HEK293 (cell line): ENCODE measurements around the gene P2RY4.
"Not testable (repeated sequence)": the region's sequence is repeated elsewhere in the genome, so short reads cannot be mapped to it uniquely, and the experiment has no call there.

Experiments used
- CTCF ChIA-PET: fragments of 350-600 bp; formaldehyde crosslinking; extraction: SDS; loops from one replicate; lab custom pipeline; 2021; ENCODE audit warnings: antibody characterized with exemption; lab: Yijun Ruan, JAX
- POLR2A ChIA-PET: fragments of 300-600 bp; formaldehyde crosslinking; extraction: SDS; loops from one replicate; lab custom pipeline; 2020; ENCODE audit warnings: antibody characterized with exemption, inconsistent platforms; lab: Yijun Ruan, JAX
- H3K27ac ChIP-seq: fragments of 200-500 bp; sonication (Bioruptor generic); 2 replicates; pipeline ENCODE4 v1.5.1; 2014; ENCODE audit warnings: low read depth, low read length, control low read depth, inconsistent platforms; ENCODE audit errors: extremely low read depth
- H3K36me3 ChIP-seq, 2 experiments: fragments of 200-500 bp in 1 of 2; sonication (Bioruptor generic) in 1 of 2; 1 replicate in 1 of 2; 2 replicates in 1 of 2; pipeline ENCODE4 v1.5.1; 2014 to 2017; ENCODE audit warnings: inconsistent platforms in 2 of 2, low read length in 2 of 2; ENCODE audit not compliant: control insufficient read depth in 2 of 2, insufficient read depth in 1 of 2
- H3K4me1 ChIP-seq: fragments of 200-500 bp; sonication (Bioruptor generic); 2 replicates; pipeline ENCODE4 v1.5.1; 2014; ENCODE audit warnings: mild to moderate bottlenecking, low read length, inconsistent platforms; ENCODE audit not compliant: control insufficient read depth, insufficient read depth
- H3K4me3 ChIP-seq: 2 replicates; pipeline ENCODE4 v1.5.1; 2011; ENCODE audit warnings: low read depth, mild to moderate bottlenecking, control low read depth, low read length, moderate library complexity
- H3K9me3 ChIP-seq: fragments of 200-500 bp; sonication (Bioruptor generic); 2 replicates; pipeline ENCODE4 v1.5.1; 2014; ENCODE audit warnings: low read depth, low read length, inconsistent platforms; ENCODE audit not compliant: control insufficient read depth, insufficient read depth
- GLI2 ChIP-seq: fragments of 450-650 bp; formaldehyde crosslinking; IDR thresholded peaks from 2 replicates; pipeline ENCODE4; 2017; ENCODE audit warnings: missing biosample characterization, missing genetic modification characterization, low read depth, borderline replicate concordance
- KLF16 ChIP-seq: fragments of 450-650 bp; formaldehyde crosslinking; IDR thresholded peaks from 2 replicates; pipeline ENCODE4 v1.5.1; 2017; ENCODE audit warnings: missing biosample characterization, missing genetic modification characterization
- REPIN1 ChIP-seq: fragments of 450-650 bp; formaldehyde crosslinking; IDR thresholded peaks from 2 replicates; pipeline ENCODE4 v1.5.1; 2017; ENCODE audit warnings: missing biosample characterization, missing genetic modification characterization, low read depth
- SETDB1 ChIP-seq: IDR thresholded peaks from one replicate; pipeline ENCODE4 v1.6.1; 2017; ENCODE audit warnings: mild to moderate bottlenecking, low read length, moderate library complexity, mixed read lengths; ENCODE audit not compliant: insufficient read length
- ZNF24 ChIP-seq: fragments of 450-650 bp; formaldehyde crosslinking; IDR thresholded peaks from 2 replicates; pipeline ENCODE4 v1.5.1; 2016; ENCODE audit warnings: missing biosample characterization, missing genetic modification characterization
- ZNF341 ChIP-seq: fragments of 450-650 bp; formaldehyde crosslinking; IDR thresholded peaks from 2 replicates; pipeline ENCODE4; 2016; ENCODE audit warnings: low read depth, missing biosample characterization, missing genetic modification characterization
- ZNF426 ChIP-seq: fragments of 450-650 bp; formaldehyde crosslinking; IDR thresholded peaks from 2 replicates; pipeline ENCODE4 v1.5.1; 2017; ENCODE audit warnings: missing biosample characterization, missing genetic modification characterization, mild to moderate bottlenecking, inconsistent platforms, moderate library complexity
- ZNF473 ChIP-seq: fragments of 450-650 bp; formaldehyde crosslinking; IDR thresholded peaks from 2 replicates; pipeline ENCODE4 v1.5.1; 2017; ENCODE audit warnings: missing biosample characterization, missing genetic modification characterization
- ZNF510 ChIP-seq: fragments of 450-650 bp; formaldehyde crosslinking; IDR thresholded peaks from 2 replicates; pipeline ENCODE4 v1.5.1; 2018; ENCODE audit warnings: mild to moderate bottlenecking, missing genetic modification characterization, missing biosample characterization; ENCODE audit not compliant: insufficient replicate concordance
- ZNF529 ChIP-seq: fragments of 450-650 bp; formaldehyde crosslinking; IDR thresholded peaks from 2 replicates; pipeline ENCODE4 v1.5.1; 2017; ENCODE audit warnings: missing genetic modification characterization, missing biosample characterization; ENCODE audit not compliant: insufficient replicate concordance
- ZNF548 ChIP-seq: fragments of 450-650 bp; formaldehyde crosslinking; IDR thresholded peaks from 2 replicates; pipeline ENCODE4 v1.5.1; 2016; ENCODE audit warnings: missing biosample characterization, missing genetic modification characterization
- ZNF596 ChIP-seq: fragments of 450-650 bp; IDR thresholded peaks from 2 replicates; pipeline ENCODE4 v1.5.0; 2018; ENCODE audit warnings: missing biosample characterization, mild to moderate bottlenecking, missing genetic modification characterization, moderate library complexity
- ZNF660 ChIP-seq: fragments of 450-650 bp; IDR thresholded peaks from 2 replicates; pipeline ENCODE4 v1.5.1; 2018; ENCODE audit warnings: missing biosample characterization, mild to moderate bottlenecking, missing genetic modification characterization
- ZNF777 ChIP-seq: fragments of 450-650 bp; formaldehyde crosslinking; IDR thresholded peaks from 2 replicates; pipeline ENCODE4 v1.5.1; 2017; ENCODE audit warnings: missing biosample characterization, missing genetic modification characterization, borderline replicate concordance
- TF ChIP-seq, protein P1 (sequence below): fragments of 450-650 bp; formaldehyde crosslinking; IDR thresholded peaks from 2 replicates; pipeline ENCODE4 v1.5.1; 2016; ENCODE audit warnings: missing biosample characterization, missing genetic modification characterization
- TF ChIP-seq, protein P2 (sequence below): fragments of 450-650 bp; formaldehyde crosslinking; IDR thresholded peaks from 2 replicates; pipeline ENCODE4 v1.5.1; 2016; ENCODE audit warnings: missing biosample characterization, missing genetic modification characterization, borderline replicate concordance
- TF ChIP-seq, protein P3 (sequence below): fragments of 450-650 bp; formaldehyde crosslinking; IDR thresholded peaks from 2 replicates; pipeline ENCODE4 v1.5.1; 2016; ENCODE audit warnings: missing biosample characterization, missing genetic modification characterization, borderline replicate concordance
- TF ChIP-seq, protein P4 (sequence below): fragments of 450-650 bp; formaldehyde crosslinking; IDR thresholded peaks from 2 replicates; pipeline ENCODE4 v1.5.1; 2016; ENCODE audit warnings: missing biosample characterization, missing genetic modification characterization, borderline replicate concordance
- TF ChIP-seq, protein P5 (sequence below): fragments of 450-650 bp; formaldehyde crosslinking; IDR thresholded peaks from 2 replicates; pipeline ENCODE4 v1.5.1; 2016; ENCODE audit warnings: missing biosample characterization, missing genetic modification characterization

P2RY4 gene

DNA sequence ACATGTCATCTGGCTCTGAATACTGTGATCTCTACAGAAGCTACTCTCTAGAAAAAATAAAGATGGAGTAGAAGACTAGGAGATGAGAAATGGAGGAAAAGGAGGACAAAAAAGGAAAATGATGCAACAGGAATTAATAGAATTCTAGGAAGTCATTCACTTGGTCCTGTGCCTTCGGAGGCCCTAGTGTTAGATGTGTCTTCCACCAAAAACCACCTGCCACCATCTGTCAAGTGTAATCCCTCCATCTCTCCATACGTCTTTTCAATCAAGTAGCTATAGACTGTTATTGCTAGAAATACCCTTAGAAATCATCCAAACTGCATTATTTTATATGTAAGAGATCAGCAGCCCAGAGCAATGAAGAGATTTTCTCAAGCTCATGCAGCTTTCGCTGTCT is 19.1 kb upstream of the P2RY4 start:
- Histone ChIP-seq H3K36me3 (peaks cover 0 to 3% of the 10 kb centered on the region in 2 experiments; a peak in 1 of 3 replicates), H3K27ac (no peak overlapping the region), H3K9me3 (no peaks in the 10 kb centered on the region), H3K4me1 (no peaks in the 10 kb centered on the region), H3K4me3 (no peak overlapping the region)
- TF ChIP-seq SETDB1: no peak
- TF ChIP-seq ZNF510 (tag by site-specific recombination): no peak
- no peak for TF ChIP-seq ZNF24 (tag by site-specific recombination)
- TF ChIP-seq ZNF426 (tag by site-specific recombination): no peak
- TF ChIP-seq, protein P1, sequence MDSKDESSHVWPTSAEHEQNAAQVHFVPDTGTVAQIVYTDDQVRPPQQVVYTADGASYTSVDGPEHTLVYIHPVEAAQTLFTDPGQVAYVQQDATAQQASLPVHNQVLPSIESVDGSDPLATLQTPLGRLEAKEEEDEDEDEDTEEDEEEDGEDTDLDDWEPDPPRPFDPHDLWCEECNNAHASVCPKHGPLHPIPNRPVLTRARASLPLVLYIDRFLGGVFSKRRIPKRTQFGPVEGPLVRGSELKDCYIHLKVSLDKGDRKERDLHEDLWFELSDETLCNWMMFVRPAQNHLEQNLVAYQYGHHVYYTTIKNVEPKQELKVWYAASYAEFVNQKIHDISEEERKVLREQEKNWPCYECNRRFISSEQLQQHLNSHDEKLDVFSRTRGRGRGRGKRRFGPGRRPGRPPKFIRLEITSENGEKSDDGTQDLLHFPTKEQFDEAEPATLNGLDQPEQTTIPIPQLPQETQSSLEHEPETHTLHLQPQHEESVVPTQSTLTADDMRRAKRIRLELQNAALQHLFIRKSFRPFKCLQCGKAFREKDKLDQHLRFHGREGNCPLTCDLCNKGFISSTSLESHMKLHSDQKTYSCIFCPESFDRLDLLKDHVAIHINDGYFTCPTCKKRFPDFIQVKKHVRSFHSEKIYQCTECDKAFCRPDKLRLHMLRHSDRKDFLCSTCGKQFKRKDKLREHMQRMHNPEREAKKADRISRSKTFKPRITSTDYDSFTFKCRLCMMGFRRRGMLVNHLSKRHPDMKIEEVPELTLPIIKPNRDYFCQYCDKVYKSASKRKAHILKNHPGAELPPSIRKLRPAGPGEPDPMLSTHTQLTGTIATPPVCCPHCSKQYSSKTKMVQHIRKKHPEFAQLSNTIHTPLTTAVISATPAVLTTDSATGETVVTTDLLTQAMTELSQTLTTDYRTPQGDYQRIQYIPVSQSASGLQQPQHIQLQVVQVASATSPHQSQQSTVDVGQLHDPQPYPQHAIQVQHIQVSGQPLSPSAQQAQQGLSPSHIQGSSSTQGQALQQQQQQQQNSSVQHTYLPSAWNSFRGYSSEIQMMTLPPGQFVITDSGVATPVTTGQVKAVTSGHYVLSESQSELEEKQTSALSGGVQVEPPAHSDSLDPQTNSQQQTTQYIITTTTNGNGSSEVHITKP (tag by site-specific recombination): no peak
- TF ChIP-seq, protein P2, sequence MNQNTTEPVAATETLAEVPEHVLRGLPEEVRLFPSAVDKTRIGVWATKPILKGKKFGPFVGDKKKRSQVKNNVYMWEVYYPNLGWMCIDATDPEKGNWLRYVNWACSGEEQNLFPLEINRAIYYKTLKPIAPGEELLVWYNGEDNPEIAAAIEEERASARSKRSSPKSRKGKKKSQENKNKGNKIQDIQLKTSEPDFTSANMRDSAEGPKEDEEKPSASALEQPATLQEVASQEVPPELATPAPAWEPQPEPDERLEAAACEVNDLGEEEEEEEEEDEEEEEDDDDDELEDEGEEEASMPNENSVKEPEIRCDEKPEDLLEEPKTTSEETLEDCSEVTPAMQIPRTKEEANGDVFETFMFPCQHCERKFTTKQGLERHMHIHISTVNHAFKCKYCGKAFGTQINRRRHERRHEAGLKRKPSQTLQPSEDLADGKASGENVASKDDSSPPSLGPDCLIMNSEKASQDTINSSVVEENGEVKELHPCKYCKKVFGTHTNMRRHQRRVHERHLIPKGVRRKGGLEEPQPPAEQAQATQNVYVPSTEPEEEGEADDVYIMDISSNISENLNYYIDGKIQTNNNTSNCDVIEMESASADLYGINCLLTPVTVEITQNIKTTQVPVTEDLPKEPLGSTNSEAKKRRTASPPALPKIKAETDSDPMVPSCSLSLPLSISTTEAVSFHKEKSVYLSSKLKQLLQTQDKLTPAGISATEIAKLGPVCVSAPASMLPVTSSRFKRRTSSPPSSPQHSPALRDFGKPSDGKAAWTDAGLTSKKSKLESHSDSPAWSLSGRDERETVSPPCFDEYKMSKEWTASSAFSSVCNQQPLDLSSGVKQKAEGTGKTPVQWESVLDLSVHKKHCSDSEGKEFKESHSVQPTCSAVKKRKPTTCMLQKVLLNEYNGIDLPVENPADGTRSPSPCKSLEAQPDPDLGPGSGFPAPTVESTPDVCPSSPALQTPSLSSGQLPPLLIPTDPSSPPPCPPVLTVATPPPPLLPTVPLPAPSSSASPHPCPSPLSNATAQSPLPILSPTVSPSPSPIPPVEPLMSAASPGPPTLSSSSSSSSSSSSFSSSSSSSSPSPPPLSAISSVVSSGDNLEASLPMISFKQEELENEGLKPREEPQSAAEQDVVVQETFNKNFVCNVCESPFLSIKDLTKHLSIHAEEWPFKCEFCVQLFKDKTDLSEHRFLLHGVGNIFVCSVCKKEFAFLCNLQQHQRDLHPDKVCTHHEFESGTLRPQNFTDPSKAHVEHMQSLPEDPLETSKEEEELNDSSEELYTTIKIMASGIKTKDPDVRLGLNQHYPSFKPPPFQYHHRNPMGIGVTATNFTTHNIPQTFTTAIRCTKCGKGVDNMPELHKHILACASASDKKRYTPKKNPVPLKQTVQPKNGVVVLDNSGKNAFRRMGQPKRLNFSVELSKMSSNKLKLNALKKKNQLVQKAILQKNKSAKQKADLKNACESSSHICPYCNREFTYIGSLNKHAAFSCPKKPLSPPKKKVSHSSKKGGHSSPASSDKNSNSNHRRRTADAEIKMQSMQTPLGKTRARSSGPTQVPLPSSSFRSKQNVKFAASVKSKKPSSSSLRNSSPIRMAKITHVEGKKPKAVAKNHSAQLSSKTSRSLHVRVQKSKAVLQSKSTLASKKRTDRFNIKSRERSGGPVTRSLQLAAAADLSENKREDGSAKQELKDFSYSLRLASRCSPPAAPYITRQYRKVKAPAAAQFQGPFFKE: no peak
- TF ChIP-seq, protein P3, sequence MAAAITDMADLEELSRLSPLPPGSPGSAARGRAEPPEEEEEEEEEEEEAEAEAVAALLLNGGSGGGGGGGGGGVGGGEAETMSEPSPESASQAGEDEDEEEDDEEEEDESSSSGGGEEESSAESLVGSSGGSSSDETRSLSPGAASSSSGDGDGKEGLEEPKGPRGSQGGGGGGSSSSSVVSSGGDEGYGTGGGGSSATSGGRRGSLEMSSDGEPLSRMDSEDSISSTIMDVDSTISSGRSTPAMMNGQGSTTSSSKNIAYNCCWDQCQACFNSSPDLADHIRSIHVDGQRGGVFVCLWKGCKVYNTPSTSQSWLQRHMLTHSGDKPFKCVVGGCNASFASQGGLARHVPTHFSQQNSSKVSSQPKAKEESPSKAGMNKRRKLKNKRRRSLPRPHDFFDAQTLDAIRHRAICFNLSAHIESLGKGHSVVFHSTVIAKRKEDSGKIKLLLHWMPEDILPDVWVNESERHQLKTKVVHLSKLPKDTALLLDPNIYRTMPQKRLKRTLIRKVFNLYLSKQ: no peak
- TF ChIP-seq KLF16 (tag by site-specific recombination): no peak
- TF ChIP-seq, protein P4, sequence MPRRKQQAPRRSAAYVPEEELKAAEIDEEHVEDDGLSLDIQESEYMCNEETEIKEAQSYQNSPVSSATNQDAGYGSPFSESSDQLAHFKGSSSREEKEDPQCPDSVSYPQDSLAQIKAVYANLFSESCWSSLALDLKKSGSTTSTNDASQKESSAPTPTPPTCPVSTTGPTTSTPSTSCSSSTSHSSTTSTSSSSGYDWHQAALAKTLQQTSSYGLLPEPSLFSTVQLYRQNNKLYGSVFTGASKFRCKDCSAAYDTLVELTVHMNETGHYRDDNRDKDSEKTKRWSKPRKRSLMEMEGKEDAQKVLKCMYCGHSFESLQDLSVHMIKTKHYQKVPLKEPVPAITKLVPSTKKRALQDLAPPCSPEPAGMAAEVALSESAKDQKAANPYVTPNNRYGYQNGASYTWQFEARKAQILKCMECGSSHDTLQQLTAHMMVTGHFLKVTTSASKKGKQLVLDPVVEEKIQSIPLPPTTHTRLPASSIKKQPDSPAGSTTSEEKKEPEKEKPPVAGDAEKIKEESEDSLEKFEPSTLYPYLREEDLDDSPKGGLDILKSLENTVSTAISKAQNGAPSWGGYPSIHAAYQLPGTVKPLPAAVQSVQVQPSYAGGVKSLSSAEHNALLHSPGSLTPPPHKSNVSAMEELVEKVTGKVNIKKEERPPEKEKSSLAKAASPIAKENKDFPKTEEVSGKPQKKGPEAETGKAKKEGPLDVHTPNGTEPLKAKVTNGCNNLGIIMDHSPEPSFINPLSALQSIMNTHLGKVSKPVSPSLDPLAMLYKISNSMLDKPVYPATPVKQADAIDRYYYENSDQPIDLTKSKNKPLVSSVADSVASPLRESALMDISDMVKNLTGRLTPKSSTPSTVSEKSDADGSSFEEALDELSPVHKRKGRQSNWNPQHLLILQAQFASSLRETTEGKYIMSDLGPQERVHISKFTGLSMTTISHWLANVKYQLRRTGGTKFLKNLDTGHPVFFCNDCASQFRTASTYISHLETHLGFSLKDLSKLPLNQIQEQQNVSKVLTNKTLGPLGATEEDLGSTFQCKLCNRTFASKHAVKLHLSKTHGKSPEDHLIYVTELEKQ: no peak
- no peak for TF ChIP-seq ZNF341 (tag by site-specific recombination)
- TF ChIP-seq ZNF660: no peak
- TF ChIP-seq ZNF473 (tag by site-specific recombination): no peak
- no peak for TF ChIP-seq ZNF548
- no peak for TF ChIP-seq GLI2
- TF ChIP-seq, protein P5, sequence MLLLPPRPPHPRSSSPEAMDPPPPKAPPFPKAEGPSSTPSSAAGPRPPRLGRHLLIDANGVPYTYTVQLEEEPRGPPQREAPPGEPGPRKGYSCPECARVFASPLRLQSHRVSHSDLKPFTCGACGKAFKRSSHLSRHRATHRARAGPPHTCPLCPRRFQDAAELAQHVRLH (tag by site-specific recombination): no peak
- TF ChIP-seq REPIN1 (tag by site-specific recombination): no peak
- TF ChIP-seq ZNF529: no peak
- TF ChIP-seq ZNF777 (tag by site-specific recombination): no peak
- TF ChIP-seq ZNF596 (tag by site-specific recombination): no peak
- CTCF ChIA-PET: interaction anchor here (0.6 to 1.0 kb wide), 3 partner anchors 82 to 132 kb away, joined by 3 read pairs; no protein-coding TSS in a partner anchor
- POLR2A ChIA-PET: interaction anchor here (1.7 kb wide), 1 partner anchor 11 kb away, joined by 6 read pairs; the partner anchor contains the start of genes KIF4A and PDZD11

DNA sequence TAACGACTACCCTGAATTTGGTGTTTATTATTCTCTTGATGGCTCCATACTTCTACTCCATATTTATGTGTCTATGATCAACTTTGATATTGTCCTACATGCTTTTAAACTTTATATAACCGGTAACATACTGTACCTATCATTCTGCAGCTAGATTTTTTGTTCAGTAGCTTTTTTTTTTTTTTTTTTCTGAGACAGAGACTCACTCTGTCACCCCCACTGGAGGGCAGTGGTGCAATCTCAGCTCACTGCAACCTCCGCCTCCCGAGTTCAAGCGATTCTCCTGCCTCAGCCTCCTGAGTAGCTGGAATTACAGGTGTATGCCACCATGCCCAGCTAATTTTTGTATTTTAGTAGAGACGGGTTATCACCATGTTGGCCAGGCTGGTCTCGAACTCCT is 14.0 kb upstream of the P2RY4 start:
- POLR2A ChIA-PET, H3K4me1 ChIP-seq, H3K4me3 ChIP-seq, H3K36me3 ChIP-seq, H3K27ac ChIP-seq, H3K9me3 ChIP-seq: not testable (repeated sequence)
- CTCF ChIA-PET: interaction anchor here (0.6 to 0.9 kb wide), 5 partner anchors 9 to 305 kb away, joined by 3 to 4 read pairs (median 4); no protein-coding TSS in a partner anchor
